Measurements from ENCODE around the gene MTHFSD. TPM values are rescaled to one million over a fixed set of nuclear protein-coding genes. Genes with fewer than 3 reads are reported as not detected.

MTHFSD gene
- total and polyA plus RNA-seq, 2 donors (not counting 3 experiments of a cell fraction or from before 2014, with no cell fraction given) = 16.7 to 21.1 TPM

DNA sequence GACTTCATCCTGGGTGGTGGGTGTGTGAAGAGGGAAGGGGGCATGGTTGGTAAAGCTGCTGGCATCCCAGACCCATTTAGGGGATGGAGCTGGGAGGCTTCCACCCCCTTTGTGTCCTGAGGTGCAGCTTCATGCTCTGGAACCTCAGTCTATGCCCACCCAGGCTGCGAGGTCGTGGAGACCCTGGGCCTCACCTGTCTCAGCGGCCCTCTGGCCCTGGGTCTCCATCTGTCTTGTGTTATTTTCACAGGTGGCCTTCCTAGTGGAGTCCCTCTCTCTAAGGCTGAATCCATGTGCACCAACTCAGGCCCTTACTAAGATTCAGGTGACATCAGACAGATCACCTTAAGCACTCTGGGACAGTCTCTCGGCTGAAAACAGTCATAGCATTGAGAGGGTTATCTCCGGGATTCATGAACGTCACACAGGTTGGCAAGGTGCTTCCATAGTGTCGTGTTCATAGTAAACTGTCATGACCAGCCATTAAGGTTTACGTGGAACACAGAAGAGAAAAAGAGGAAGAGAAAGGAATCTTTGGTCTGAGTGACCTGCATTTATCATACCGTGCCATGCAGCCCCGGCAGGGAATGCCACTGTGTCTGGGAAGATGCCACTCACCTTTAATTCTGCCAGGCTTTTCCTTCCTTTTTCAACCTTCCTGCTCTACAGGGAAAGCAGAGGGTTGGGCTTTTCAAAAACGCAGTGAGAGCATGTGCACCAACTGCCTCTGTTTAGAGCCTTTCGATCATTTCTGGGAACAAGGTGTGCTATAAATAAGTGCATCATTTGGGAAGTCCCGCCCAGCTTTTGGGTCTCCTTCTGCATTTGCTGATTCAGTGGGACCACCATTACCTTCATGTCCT lies 18.8 kb upstream of the MTHFSD start:
- POLR2A ChIA-PET = no interaction called here
- Histone ChIP-seq H2AFZ (ENCODE audit: low read depth, low read length) (no peak overlapping the region), H3K79me2 (ENCODE audit: control insufficient read depth, insufficient read depth, low read length) (peaks cover 86% of the 10 kb centered on the region), H4K20me1 (replicated peaks; ENCODE audit: control insufficient read depth, extremely low read depth, insufficient read depth, low read length) (no peaks in the 10 kb centered on the region), H3K27me3 (ENCODE audit: control insufficient read depth in 2 of 2, insufficient read depth in 2 of 2, low read length in 2 of 2) (no peaks in the 10 kb centered on the region), H3K9ac (replicated peaks; ENCODE audit: extremely low read depth, insufficient read depth, low read length) (no peak overlapping the region), H3K9me3 (replicated peaks; ENCODE audit: control insufficient read depth, insufficient read depth, low read length) (no peaks in the 10 kb centered on the region), H3K36me3 (ENCODE audit: control insufficient read depth in 2 of 2, extremely low read depth in 1 of 2, insufficient read depth in 2 of 2, low read length in 2 of 2) (peaks cover 5 to 10% of the 10 kb centered on the region in 2 experiments), H3K4me1 (ENCODE audit: control insufficient read depth, extremely low read depth, insufficient read depth, low read length) (peaks cover 56% of the 10 kb centered on the region), H3K27ac (ENCODE audit: insufficient read depth, low read depth, low read length) (no peak overlapping the region), H3K4me2 (ENCODE audit: insufficient read depth, low read length) (no peak overlapping the region), H3K9me1 (replicated peaks; ENCODE audit: control insufficient read depth, extremely low read depth, insufficient read depth, low read length) (no peaks in the 10 kb centered on the region), H3K4me3 (replicated peaks in 1 of 3; ENCODE audit: insufficient read depth in 1 of 3, low read depth in 1 of 3, low read length in 3 of 3) (no peak overlapping the region)
- CTCF ChIA-PET = interaction anchor here (1.1 to 3.1 kb wide), 8 partner anchors 9 to 488 kb away, joined by 3 to 36 read pairs (median 10); no protein-coding TSS in a partner anchor
- DNase-seq (ENCODE audit: low read depth, low spot score) (no peak), FAIRE-seq (peak; percentile 15)
- intact Hi-C loops (cut with micrococcal nuclease) (no loop called here), dilution Hi-C loops (cut with MboI; ENCODE audit: extremely low pct_ligation_motif_present, low sequenced_read_pairs) (no loop called here)
- BruUV-seq (replicated peaks) = no TSS peak
- TF ChIP-seq GATA2 (IDR thresholded peaks at IDR 0.05; ENCODE audit: insufficient read depth, insufficient read length, low read depth, low read length) = no peak
- TF ChIP-seq EZH2 (IDR thresholded peaks at IDR 0.05; ENCODE audit: borderline replicate concordance, low read depth, low read length, severe bottlenecking) = no peak
- TF ChIP-seq, protein P1, sequence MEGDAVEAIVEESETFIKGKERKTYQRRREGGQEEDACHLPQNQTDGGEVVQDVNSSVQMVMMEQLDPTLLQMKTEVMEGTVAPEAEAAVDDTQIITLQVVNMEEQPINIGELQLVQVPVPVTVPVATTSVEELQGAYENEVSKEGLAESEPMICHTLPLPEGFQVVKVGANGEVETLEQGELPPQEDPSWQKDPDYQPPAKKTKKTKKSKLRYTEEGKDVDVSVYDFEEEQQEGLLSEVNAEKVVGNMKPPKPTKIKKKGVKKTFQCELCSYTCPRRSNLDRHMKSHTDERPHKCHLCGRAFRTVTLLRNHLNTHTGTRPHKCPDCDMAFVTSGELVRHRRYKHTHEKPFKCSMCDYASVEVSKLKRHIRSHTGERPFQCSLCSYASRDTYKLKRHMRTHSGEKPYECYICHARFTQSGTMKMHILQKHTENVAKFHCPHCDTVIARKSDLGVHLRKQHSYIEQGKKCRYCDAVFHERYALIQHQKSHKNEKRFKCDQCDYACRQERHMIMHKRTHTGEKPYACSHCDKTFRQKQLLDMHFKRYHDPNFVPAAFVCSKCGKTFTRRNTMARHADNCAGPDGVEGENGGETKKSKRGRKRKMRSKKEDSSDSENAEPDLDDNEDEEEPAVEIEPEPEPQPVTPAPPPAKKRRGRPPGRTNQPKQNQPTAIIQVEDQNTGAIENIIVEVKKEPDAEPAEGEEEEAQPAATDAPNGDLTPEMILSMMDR (IDR thresholded peaks at IDR 0.05; ENCODE audit: extremely low read depth in 1 of 2, insufficient read depth in 1 of 2, low read depth in 1 of 2, low read length in 2 of 2) = no peak
- TF ChIP-seq POLR2AphosphoS5 (IDR thresholded peaks at IDR 0.05; ENCODE audit: insufficient read depth, low read depth, low read length) = no peak
- no peak for TF ChIP-seq JUN (IDR thresholded peaks at IDR 0.05; ENCODE audit: borderline replicate concordance, insufficient read depth, insufficient read length, low read depth)
- TF ChIP-seq POLR2A (IDR thresholded peaks at IDR 0.05; ENCODE audit: low read depth, low read length) = no peak
